HG03457 (cell line): ENCODE data around the gene FBLN5.
"Not testable (repeated sequence)": the region's sequence is repeated elsewhere in the genome, so short reads cannot be mapped to it uniquely, and the experiment has no call there.

Experiments
- ATAC-seq: cut with Tn5 transposase; IDR thresholded peaks from one replicate; pipeline ENCODE4 v1.9.1; 2021; ENCODE audit warnings: moderate number of reproducible peaks; ENCODE audit not compliant: unreplicated experiment

The FBLN5 gene

GRCh38 chr14:91867316-91867988, 80.0 kb downstream of the FBLN5 start, which contains the start of gene TC2N:
TSS of gene TC2N (minus strand) at chr14:91867536. CDS start at chr14:91813769, 53,767 bp downstream.
- no peak for ATAC-seq

- no peak for ATAC-seq
Observed at GRCh38 chr14:91866511-91867295, 80.8 kb downstream of the FBLN5 start.

- no peak for ATAC-seq
Observed at GRCh38 chr14:91866061-91866460, 81.4 kb downstream of the FBLN5 start.

GRCh38 chr14:91862417-91862816, 85.1 kb downstream of the FBLN5 start:
- ATAC-seq = no peak

- ATAC-seq = no peak
Observed at GRCh38 chr14:91861091-91861490, 86.4 kb downstream of the FBLN5 start.

GRCh38 chr14:91860238-91860637, 87.3 kb downstream of the FBLN5 start:
- ATAC-seq = no peak

- peak; percentile 67 for ATAC-seq
Observed at GRCh38 chr14:91858536-91859275, 88.8 kb downstream of the FBLN5 start.

- no peak for ATAC-seq
Observed at GRCh38 chr14:91857614-91858013, 89.9 kb downstream of the FBLN5 start.

GRCh38 chr14:91854327-91854934, 93.1 kb downstream of the FBLN5 start:
- no peak for ATAC-seq

- no peak for ATAC-seq
Observed at GRCh38 chr14:91851563-91851962, 95.9 kb downstream of the FBLN5 start.

GRCh38 chr14:91848504-91849001, 98.9 kb downstream of the FBLN5 start:
- no peak for ATAC-seq

- ATAC-seq = no peak
Observed at GRCh38 chr14:91847693-91848092, 99.8 kb downstream of the FBLN5 start.

GRCh38 chr14:91845652-91846051, 101.8 kb downstream of the FBLN5 start:
- no peak for ATAC-seq

- not testable (repeated sequence) for ATAC-seq
Observed at GRCh38 chr14:91845056-91845455, 102.4 kb downstream of the FBLN5 start.

- no peak for ATAC-seq
Observed at GRCh38 chr14:91844029-91844428, 103.5 kb downstream of the FBLN5 start.

- no peak for ATAC-seq
Observed at GRCh38 chr14:91843437-91843836, 104.1 kb downstream of the FBLN5 start.

GRCh38 chr14:91841065-91841464, 106.4 kb downstream of the FBLN5 start:
- ATAC-seq = no peak

- no peak for ATAC-seq
Observed at GRCh38 chr14:91839749-91840148, 107.7 kb downstream of the FBLN5 start.

- no peak for ATAC-seq
Observed at GRCh38 chr14:91837076-91837475, 110.4 kb downstream of the FBLN5 start.

GRCh38 chr14:91835920-91836843, 111.3 kb downstream of the FBLN5 start:
- ATAC-seq = peak; percentile 38
